GM12875 (cell line): ENCODE measurements around the gene SHROOM2.

Source experiments
- H3K4me3 ChIP-seq: one replicate; pipeline ENCODE4 v1.5.1; 2011; ENCODE audit warnings: low read depth, low read length, control low read depth
- TF ChIP-seq, protein P1 (sequence below): IDR thresholded peaks from 2 replicates; pipeline ENCODE4 v1.5.1; 2011; ENCODE audit warnings: low read depth, mild to moderate bottlenecking, control low read depth, inconsistent platforms, low read length, moderate library complexity, borderline replicate concordance; ENCODE audit not compliant: insufficient read depth

Gene SHROOM2

DNA sequence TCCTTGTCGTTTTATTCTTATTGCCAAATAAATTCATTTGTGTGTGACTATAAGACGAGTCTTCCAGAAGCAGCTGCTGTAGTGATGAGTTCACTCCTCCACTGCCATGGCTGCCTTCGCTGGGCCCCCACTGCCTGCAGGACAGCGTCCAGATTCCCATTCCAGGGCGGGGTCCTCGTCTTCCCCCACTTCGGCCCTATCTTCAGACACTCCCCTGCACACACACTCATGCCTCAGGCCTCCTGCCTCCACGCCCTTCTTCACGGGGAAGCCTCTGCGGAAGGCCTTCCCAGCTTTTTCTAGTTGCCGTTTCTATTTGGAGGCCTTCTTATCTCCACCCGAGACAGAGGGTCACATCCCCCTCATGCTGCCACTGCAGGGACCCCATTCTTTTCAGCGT lies 80.4 kb downstream of the SHROOM2 start:
- no peak overlapping the region for H3K4me3 ChIP-seq
- TF ChIP-seq, protein P1, sequence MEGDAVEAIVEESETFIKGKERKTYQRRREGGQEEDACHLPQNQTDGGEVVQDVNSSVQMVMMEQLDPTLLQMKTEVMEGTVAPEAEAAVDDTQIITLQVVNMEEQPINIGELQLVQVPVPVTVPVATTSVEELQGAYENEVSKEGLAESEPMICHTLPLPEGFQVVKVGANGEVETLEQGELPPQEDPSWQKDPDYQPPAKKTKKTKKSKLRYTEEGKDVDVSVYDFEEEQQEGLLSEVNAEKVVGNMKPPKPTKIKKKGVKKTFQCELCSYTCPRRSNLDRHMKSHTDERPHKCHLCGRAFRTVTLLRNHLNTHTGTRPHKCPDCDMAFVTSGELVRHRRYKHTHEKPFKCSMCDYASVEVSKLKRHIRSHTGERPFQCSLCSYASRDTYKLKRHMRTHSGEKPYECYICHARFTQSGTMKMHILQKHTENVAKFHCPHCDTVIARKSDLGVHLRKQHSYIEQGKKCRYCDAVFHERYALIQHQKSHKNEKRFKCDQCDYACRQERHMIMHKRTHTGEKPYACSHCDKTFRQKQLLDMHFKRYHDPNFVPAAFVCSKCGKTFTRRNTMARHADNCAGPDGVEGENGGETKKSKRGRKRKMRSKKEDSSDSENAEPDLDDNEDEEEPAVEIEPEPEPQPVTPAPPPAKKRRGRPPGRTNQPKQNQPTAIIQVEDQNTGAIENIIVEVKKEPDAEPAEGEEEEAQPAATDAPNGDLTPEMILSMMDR: no peak

DNA sequence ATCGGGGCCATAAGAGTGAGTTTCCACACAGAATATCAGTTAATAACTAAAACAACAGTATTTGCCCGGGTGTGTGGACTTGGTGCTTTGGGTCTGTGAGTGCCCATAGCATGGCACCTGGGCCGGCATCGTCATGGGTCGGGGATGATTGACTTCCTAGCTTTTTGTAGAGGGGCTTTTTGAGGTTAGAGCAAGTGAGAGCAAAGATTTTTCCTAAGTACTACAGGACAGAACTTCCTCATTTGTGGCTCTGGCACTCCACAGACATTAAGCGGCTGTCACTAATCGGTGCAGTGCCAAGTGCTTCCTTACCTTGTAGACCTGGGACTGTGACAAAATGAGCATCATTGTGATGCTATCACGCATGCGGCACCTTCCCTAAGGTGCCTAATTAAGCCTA lies 81.0 kb downstream of the SHROOM2 start:
- TF ChIP-seq, protein P1: no peak

DNA sequence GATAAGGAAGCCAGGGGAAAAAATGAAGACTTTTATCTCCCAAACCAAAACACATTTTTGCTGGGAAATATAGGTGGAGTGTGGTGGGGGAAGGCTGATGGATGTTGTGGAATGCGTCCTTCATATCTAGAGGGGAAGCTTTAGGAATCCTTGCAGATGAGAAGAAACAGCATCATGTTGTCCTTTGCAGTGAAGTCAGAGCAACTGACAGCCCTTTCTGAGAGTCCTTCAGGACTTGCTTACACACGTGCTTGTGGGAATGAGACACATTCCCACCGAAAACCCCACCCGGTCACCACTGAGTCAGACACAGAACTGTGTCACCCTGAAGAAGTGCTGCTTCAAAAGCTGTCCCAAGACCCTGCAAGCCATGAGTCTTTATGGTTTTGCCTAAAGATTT lies 81.5 kb downstream of the SHROOM2 start:
- TF ChIP-seq, protein P1: no peak

More for the DNA sequence above, 81.0 kb downstream of the SHROOM2 start:
- H3K4me3 ChIP-seq: no peak overlapping the region

DNA sequence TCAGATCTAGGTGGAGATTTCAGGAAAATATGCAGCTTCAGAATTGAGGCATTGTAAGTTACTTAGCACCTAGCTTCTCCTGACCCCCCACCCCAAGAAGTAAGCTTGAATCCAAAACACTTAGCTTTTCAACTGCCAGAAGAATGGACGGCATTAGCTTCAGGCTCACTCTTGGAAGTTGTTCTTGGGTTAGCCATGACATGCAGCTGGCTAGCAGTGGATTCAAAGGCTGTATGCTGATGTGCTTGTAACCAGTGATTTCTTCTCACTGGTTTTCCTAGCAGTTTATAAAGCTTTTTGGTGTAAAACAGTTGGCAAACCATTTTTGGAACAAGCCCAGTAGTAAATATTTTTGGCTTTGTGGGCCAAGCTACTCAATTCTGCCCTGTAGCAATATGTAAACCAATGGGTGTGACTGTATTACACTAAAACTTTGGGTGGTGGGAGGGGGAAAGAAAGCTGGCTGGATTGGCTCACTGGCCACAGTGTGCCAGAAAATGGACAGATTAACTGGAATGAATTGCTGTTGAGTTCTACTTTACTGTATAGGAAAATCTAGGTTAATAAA lies 85.6 kb downstream of the SHROOM2 start:
- TF ChIP-seq, protein P1: no peak
- H3K4me3 ChIP-seq: no peak overlapping the region

More for the DNA sequence above, 81.5 kb downstream of the SHROOM2 start:
- H3K4me3 ChIP-seq: no peak overlapping the region

DNA sequence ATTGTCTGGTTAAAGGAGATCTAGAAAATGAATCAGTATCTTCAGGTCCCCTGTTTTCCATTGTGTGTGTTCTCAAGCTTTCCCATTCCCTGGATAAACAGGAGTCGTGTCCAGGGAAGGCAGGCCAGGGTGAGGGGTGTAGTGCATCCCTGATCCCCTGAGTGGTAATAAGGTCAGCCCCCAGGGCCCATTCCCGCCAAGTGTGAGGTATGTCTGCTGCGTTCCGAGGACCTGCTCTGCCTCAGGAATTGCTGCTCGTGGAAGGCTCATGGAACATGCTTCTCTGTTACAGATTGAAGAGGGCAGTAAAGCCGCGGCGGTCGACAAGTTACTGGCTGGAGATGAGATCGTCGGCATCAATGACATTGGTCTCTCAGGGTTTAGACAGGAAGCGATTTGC lies 87.1 kb downstream of the SHROOM2 start:
- no peak overlapping the region for H3K4me3 ChIP-seq
- TF ChIP-seq, protein P1: no peak

DNA sequence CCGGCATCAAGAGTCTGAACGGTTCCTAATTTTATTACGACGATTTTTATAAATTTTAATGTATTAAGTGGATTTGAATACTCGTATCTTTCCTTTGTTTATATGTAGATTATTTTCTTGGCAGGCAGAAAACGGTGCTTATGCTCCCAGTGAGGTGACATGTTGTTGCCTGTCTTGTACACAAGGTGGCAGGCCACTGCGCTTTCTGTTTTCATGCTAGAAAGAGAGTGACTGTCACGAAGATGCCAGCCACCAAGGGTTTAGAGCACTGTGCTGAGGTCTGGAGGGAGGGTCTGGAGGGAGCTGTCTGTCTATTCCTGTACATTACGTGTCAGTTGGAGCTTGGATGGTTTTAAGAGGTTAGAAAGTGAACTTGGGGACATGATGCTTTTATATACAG lies 87.7 kb downstream of the SHROOM2 start:
- H3K4me3 ChIP-seq: no peak overlapping the region
- TF ChIP-seq, protein P1: peak; percentile 72

DNA sequence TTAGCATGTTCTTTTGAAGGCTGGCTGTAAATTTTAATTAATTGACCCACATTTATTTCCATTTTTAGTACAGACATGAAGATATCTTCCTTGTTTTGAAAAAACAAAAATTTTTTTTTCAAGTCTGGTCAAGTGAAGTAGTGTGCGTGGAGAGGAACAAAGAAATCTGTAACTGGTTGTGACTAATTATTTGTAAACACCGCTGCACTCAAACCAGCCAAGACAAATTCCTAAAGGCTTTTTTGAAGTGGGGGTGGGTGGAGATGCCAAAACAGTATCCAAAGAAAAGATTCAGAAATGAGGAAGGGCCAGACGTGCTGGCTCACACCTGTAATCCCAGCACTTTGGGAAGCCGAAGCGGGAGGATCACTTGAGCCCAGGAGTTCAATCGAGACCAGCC lies 88.3 kb downstream of the SHROOM2 start:
- H3K4me3 ChIP-seq: no peak overlapping the region
- TF ChIP-seq, protein P1: no peak
